Common myeloid progenitor, CD34-positive (primary cell): ENCODE data around the gene C5orf15.

Source experiments
- CTCF ChIA-PET: fragments of 350-600 bp; sonication (Branson Sonifier 250); formaldehyde crosslinking; loops from one replicate; lab custom pipeline; 2021; ENCODE audit warnings: antibody characterized with exemption; lab: Charles Lee
- POLR2A ChIA-PET: fragments of 350-600 bp; sonication (Branson Sonifier 250); formaldehyde crosslinking; loops from one replicate; lab custom pipeline; 2021; ENCODE audit warnings: antibody characterized with exemption; lab: Charles Lee
- DNase-seq, 3 donors: peaks; one replicate each; pipeline versions ENCODE4 v3.0.0 to v3.0.0-alpha.2; 2013
- H3K27ac ChIP-seq, 2 experiments: 1 replicate in 1 of 2; 2 replicates in 1 of 2; pipeline ENCODE4 v1.7.0; 2013; ENCODE audit warnings: inconsistent platforms in 2 of 2, low read length in 2 of 2, mild to moderate bottlenecking in 2 of 2, low read depth in 1 of 2, moderate library complexity in 1 of 2; ENCODE audit not compliant: severe bottlenecking in 2 of 2, insufficient read depth in 1 of 2, poor library complexity in 1 of 2
- H3K27me3 ChIP-seq, 5 experiments: replicated peaks in 2 of 5; 1 replicate in 3 of 5; 2 replicates in 2 of 5; pipeline versions ENCODE4 v1.6.1 to v1.7.0; 2013; ENCODE audit warnings: low read length in 4 of 5, mild to moderate bottlenecking in 2 of 5, moderate library complexity in 2 of 5, inconsistent platforms in 1 of 5; ENCODE audit not compliant: insufficient read depth in 5 of 5, control insufficient read depth in 4 of 5
- H3K36me3 ChIP-seq, 4 experiments: 1 replicate in 2 of 4; 2 replicates in 2 of 4; pipeline versions ENCODE4 v1.6.1 to v1.7.0; 2013; ENCODE audit warnings: low read length in 3 of 4, control low read depth in 1 of 4, mild to moderate bottlenecking in 1 of 4; ENCODE audit not compliant: control insufficient read depth in 4 of 4, insufficient read depth in 4 of 4
- H3K4me1 ChIP-seq, 4 experiments: 1 replicate in 3 of 4; 2 replicates in 1 of 4; pipeline versions ENCODE4 v1.6.1 to v1.7.1; 2013; ENCODE audit warnings: low read length in 3 of 4, mild to moderate bottlenecking in 3 of 4, control low read depth in 1 of 4, inconsistent platforms in 1 of 4, moderate library complexity in 1 of 4; ENCODE audit not compliant: control insufficient read depth in 4 of 4, insufficient read depth in 4 of 4; ENCODE audit errors: control extremely low read depth in 1 of 4
- H3K4me3 ChIP-seq, 7 experiments: 1 replicate in 4 of 7; 2 replicates in 3 of 7; pipeline versions ENCODE4 v1.5.1 to v1.7.0; 2013; ENCODE audit warnings: mild to moderate bottlenecking in 7 of 7, low read length in 6 of 7, moderate library complexity in 6 of 7, inconsistent platforms in 2 of 7, low read depth in 2 of 7, control low read depth in 1 of 7; ENCODE audit not compliant: insufficient read depth in 4 of 7, control insufficient read depth in 1 of 7; ENCODE audit errors: extremely low read depth in 1 of 7
- H3K9me3 ChIP-seq, 5 experiments: 1 replicate in 4 of 5; 2 replicates in 1 of 5; pipeline versions ENCODE4 v1.6.1 to v1.7.1; 2013; ENCODE audit warnings: low read length in 4 of 5, mild to moderate bottlenecking in 2 of 5, inconsistent platforms in 1 of 5, low read depth in 1 of 5, moderate library complexity in 1 of 5; ENCODE audit not compliant: control insufficient read depth in 4 of 5, insufficient read depth in 2 of 5; ENCODE audit errors: control extremely low read depth in 1 of 5
- WGBS: methylation state at CpG from one replicate; pipeline ENCODE4 v1.1.5; 2013; ENCODE audit not compliant: insufficient coverage; 5-methylcytosine and 5-hydroxymethylcytosine counted together

C5orf15 gene

DNA sequence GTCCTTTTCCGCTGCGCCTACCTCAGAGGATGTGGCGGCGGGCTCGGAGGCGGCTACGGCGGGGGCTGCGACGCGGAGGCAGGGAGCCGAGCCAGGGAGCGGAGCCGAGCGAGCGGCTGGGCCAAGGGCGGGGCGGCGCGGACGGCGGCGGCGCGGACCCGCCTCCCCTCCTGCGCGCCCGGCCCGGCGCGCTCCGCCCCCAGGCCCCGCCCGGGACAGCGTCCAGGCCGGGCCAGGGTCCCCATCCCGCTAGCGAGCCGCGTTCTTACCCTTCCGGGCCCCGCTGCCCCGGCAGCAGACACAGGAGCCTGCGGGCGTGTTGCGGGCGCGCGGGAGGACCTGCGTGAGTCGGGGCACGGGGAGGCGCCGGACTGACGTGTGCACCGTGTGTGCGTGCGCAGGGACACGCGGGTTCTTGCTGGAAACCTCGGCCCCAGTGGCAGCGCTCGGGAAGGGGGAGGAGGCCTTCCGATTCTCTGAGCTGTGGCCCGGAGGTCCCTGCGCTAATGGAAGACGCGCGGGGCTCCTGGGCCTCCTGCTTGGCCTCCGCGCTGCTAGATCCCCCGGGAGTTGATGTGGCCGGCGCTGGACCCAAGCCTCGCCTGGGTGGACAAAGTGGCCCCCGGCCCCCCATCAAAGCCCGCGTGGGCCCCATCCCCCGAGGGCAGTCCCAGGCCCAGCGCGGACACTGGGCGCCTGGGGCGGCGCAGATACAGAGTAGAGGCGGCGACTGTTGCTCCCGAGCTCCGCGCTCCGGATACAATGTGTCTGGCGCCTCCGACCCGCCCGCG lies 36.4 kb upstream of the C5orf15 start, which contains the start of gene VDAC1:
Gene VDAC1 (minus strand): TSS at position 350 of the 791 bp plus-strand sequence. CDS start 11,963 bp downstream, outside the sequence.
- H3K4me1 ChIP-seq: peaks cover 4 to 36% (median 26%) of the 10 kb centered on the region in 4 experiments
- WGBS: under 1% methylated on average over 84 of the region's 96 CpGs
- H3K9me3 ChIP-seq: no peaks in the 10 kb centered on the region
- no peaks in the 10 kb centered on the region for H3K27me3 ChIP-seq
- CTCF ChIA-PET: interaction anchor here (0.7 to 3.0 kb wide), 5 partner anchors 11 to 34 kb away, joined by 3 to 19 read pairs (median 4); no protein-coding TSS in a partner anchor
- peaks cover 0 to 27% (median 8%) of the 10 kb centered on the region in 4 experiments for H3K36me3 ChIP-seq
- DNase-seq: peak; percentile 90 to 96 (median 93)
- peak within 1 kb of the TSS; percentile 66 to 84 (median 73) for H3K4me3 ChIP-seq
- H3K27ac ChIP-seq: peak within 1 kb of the TSS; percentile 75 to 91
- POLR2A ChIA-PET: interaction anchor here (0.6 to 2.3 kb wide), 7 partner anchors 9 to 69 kb away, joined by 3 to 12 read pairs (median 3); no protein-coding TSS in a partner anchor

DNA sequence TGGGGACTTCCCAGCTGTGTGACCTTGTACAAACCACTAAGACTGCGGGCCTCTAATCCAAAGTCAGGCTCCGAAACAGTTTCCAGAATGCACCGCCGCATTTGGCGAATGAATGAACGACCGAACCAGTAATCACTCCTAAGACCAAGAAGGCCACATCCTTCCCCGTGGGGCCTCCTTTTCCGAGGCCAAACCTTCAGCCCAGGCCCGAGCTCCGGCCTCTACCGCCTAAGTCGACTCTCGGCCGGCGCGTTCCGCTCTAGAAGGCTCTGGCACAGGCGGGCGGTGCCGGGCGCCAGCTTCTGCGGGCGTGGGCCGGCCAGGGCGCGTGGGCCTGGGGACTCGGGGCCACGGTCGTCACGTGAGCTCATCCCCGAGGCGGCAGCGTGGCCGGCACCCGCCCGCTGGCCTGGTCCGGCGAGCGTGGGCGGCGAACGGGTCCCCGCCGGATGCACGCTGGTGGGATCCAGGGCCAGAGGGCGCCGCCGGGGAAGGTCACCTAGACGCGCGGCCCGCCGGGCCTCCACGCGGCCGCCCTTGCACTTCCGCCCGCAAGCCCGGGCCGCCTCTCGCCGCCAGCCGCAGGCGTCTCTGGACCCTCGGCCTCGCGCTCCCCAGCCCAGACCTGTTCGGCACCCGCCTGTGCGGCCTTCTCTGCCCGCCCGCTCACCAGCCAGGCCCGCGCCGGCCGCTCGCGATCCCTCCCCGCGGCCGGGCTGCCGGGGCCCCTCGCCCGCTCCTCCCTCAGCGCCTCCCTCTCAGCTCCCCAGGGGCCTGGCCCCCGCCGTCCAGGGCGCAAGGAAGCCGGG lies 35.6 kb upstream of the C5orf15 start:
- DNase-seq: peak; percentile 15 to 66 (median 54)
- ChIA-PET POLR2A (interaction anchor here (0.8 to 2.3 kb wide), 6 partner anchors 8 to 69 kb away, joined by 3 to 6 read pairs (median 4); no protein-coding TSS in a partner anchor), CTCF (interaction anchor here (0.9 to 3.0 kb wide), 6 partner anchors 10 to 36 kb away, joined by 3 to 19 read pairs (median 4); no protein-coding TSS in a partner anchor)
- Histone ChIP-seq H3K4me1 (peaks cover 4 to 36% (median 26%) of the 10 kb centered on the region in 4 experiments), H3K4me3 (peak overlapping the region; percentile 66 to 84 (median 73)), H3K9me3 (no peaks in the 10 kb centered on the region), H3K36me3 (peaks cover 0 to 33% (median 11%) of the 10 kb centered on the region in 4 experiments), H3K27me3 (no peaks in the 10 kb centered on the region), H3K27ac (peak overlapping the region; percentile 75 to 91)
- WGBS: 0% methylated on average over 88 of the region's 90 CpGs

GRCh38 chr5:134003064-134003816 lies 34.8 kb upstream of the C5orf15 start:
- Histone ChIP-seq H3K27ac (peak overlapping the region; percentile 75 to 91), H3K4me3 (peak overlapping the region; percentile 66 to 84 (median 73)), H3K27me3 (no peaks in the 10 kb centered on the region), H3K4me1 (peaks cover 4 to 36% (median 26%) of the 10 kb centered on the region in 4 experiments), H3K9me3 (no peaks in the 10 kb centered on the region), H3K36me3 (peaks cover 0 to 38% (median 11%) of the 10 kb centered on the region in 4 experiments)
- 20% methylated on average over 1 of the region's 11 CpGs for WGBS
- POLR2A ChIA-PET: interaction anchor here (1.2 to 2.3 kb wide), 3 partner anchors 10 to 36 kb away, joined by 3 to 6 read pairs (median 5); no protein-coding TSS in a partner anchor
- CTCF ChIA-PET: interaction anchor here (0.7 to 3.0 kb wide), 7 partner anchors 9 to 37 kb away, joined by 3 to 19 read pairs (median 4); no protein-coding TSS in a partner anchor
- DNase-seq: no peak

DNA sequence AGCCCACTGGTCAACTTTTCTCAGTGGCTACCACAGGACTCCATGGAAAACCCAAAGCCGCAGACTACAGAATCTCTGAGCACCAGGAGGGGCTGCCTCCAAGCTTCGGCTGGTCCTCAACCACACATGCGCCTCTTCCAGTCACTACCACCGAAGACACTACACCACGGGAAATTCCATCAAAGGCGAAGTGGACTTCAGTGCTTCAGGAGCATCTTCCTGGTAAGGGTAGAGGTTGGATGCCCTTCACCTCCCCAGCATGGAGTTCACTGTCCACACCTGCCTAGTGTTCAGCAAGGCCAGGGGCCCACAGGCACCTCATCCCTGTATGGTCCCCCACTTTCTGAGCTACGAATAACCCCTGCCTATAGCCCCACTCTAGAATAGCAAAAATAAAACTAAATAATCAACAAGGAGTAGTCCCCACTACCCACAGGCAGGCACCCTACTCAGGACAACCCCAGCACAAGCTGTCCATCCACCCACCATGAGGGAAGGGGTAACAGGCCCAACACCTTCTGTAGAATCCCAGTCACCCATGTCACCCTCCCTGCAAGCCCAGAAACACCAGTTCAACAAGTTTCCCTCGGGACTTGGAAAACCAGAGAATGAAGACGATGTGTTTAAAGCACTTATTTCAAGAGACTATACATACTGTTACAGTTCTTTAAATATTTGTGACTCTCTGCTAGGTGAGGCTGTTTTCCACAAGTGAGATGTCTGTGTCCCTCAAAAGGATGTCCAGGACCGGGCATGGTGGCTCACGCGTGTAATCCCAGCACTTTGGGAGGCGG lies 33.7 kb upstream of the C5orf15 start:
- peaks cover 4 to 36% (median 26%) of the 10 kb centered on the region in 4 experiments for H3K4me1 ChIP-seq
- peak overlapping the region in 1 of 7 experiments; percentile 79 for H3K4me3 ChIP-seq
- DNase-seq: no peak
- ChIA-PET CTCF (interaction anchor here (1.4 kb wide), 1 partner anchor 32 kb away, joined by 3 read pairs; no protein-coding TSS in a partner anchor), POLR2A (no interaction called here)
- H3K9me3 ChIP-seq: no peaks in the 10 kb centered on the region
- H3K36me3 ChIP-seq: peaks cover 0 to 38% (median 11%) of the 10 kb centered on the region in 4 experiments
- no peak overlapping the region for H3K27ac ChIP-seq
- H3K27me3 ChIP-seq: no peaks in the 10 kb centered on the region
- 97% methylated on average over 5 of the region's 13 CpGs for WGBS

- Histone ChIP-seq H3K36me3 (peaks cover 0 to 38% (median 11%) of the 10 kb centered on the region in 4 experiments), H3K4me1 (peaks cover 4 to 32% (median 26%) of the 10 kb centered on the region in 4 experiments), H3K27me3 (no peaks in the 10 kb centered on the region), H3K27ac (no peak overlapping the region), H3K9me3 (no peaks in the 10 kb centered on the region), H3K4me3 (no peak overlapping the region)
- DNase-seq: no peak
- WGBS: 98% methylated on average over 6 of the region's 10 CpGs
- POLR2A ChIA-PET: no interaction called here
- CTCF ChIA-PET: interaction anchor here (1.4 to 11.2 kb wide), 2 partner anchors 18 to 31 kb away, joined by 3 to 172 read pairs; no protein-coding TSS in a partner anchor
These were observed 32.5 kb upstream of the C5orf15 start for GRCh38 chr5:134000696-134001453.
